ENCODE measurements around the gene CNTD1. TPM values are rescaled to one million over a fixed set of nuclear protein-coding genes. Genes with fewer than 3 reads are reported as not detected.
"Not testable (repeated sequence)": the region's sequence is repeated elsewhere in the genome, so short reads cannot be mapped to it uniquely, and the experiment has no call there.

Gene CNTD1
- total RNA-seq, 1 donor from 2014 or later = 0.46 TPM

DNA sequence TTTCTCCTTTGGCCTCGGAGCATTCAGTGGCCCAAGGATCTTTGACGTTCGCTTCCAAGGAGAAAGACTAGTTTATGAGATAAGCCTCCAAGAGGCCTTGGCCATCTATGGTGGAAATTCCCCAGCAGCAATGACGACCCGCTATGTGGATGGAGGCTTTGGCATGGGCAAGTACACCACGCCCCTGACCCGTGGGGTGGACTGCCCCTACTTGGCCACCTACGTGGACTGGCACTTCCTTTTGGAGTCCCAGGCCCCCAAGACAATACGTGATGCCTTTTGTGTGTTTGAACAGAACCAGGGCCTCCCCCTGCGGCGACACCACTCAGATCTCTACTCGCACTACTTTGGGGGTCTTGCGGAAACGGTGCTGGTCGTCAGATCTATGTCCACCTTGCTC lies 53.7 kb downstream of the CNTD1 start:
- no peaks in the 10 kb centered on the region for H3K36me3 Mint-ChIP-seq
- no peaks in the 10 kb centered on the region for H3K4me1 Mint-ChIP-seq (ENCODE audit: unreplicated experiment)
- no peaks in the 10 kb centered on the region for H3K27me3 Mint-ChIP-seq
- H3K9me3 Mint-ChIP-seq = no peaks in the 10 kb centered on the region
- H3K4me3 Mint-ChIP-seq = no peak overlapping the region
- TF ChIP-seq, protein P1, sequence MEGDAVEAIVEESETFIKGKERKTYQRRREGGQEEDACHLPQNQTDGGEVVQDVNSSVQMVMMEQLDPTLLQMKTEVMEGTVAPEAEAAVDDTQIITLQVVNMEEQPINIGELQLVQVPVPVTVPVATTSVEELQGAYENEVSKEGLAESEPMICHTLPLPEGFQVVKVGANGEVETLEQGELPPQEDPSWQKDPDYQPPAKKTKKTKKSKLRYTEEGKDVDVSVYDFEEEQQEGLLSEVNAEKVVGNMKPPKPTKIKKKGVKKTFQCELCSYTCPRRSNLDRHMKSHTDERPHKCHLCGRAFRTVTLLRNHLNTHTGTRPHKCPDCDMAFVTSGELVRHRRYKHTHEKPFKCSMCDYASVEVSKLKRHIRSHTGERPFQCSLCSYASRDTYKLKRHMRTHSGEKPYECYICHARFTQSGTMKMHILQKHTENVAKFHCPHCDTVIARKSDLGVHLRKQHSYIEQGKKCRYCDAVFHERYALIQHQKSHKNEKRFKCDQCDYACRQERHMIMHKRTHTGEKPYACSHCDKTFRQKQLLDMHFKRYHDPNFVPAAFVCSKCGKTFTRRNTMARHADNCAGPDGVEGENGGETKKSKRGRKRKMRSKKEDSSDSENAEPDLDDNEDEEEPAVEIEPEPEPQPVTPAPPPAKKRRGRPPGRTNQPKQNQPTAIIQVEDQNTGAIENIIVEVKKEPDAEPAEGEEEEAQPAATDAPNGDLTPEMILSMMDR (conservative IDR thresholded peaks at IDR 0.05) = no peak
- no peak overlapping the region for H3K27ac Mint-ChIP-seq
- no peak for DNase-seq (ENCODE audit: extremely low spot score, unreplicated experiment)

DNA sequence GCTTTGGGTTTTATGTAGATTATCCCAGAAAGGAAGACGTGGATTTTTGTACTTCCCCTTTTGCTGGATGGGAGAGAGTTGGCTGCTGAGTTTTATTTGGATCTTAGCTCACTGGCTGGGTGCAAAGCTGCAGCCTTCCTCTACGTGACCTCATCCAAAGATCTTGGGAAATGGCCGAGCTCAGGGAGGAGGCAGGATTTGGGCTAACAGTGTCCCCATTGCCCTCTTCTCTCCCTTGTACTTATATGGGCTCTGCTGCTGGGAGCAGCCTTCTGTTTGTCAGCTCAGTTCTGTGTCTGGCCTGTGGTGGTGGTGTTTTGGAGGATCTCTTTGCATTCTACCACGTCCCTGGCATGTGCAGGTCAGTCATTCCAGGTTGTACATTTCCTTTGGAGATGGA lies 54.3 kb downstream of the CNTD1 start:
- no peak for DNase-seq (ENCODE audit: extremely low spot score, unreplicated experiment)
- Mint-ChIP-seq H3K4me1 (ENCODE audit: unreplicated experiment) (no peaks in the 10 kb centered on the region), H3K36me3 (no peaks in the 10 kb centered on the region), H3K4me3 (no peak overlapping the region), H3K9me3 (no peaks in the 10 kb centered on the region), H3K27me3 (no peaks in the 10 kb centered on the region), H3K27ac (no peak overlapping the region)
- TF ChIP-seq, protein P1 (conservative IDR thresholded peaks at IDR 0.05) = no peak

DNA sequence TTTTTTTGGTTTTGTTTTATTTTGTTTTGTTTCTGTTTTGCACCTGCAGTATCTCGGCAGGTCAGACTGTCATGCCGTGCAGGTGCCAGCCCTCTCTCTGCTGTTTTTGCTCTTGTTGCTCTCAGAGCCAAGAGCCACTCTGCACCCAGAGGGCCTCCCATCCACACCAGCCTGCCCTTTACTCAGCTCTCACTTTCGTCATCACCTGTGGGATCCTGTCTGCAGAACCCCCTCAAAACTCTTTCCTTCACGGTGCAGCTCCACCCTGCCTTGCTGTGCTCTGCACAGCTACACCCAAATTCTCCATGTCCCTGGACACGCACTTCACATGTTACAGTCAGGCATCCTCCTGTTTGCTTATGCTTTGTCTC lies 54.9 kb downstream of the CNTD1 start:
- no peaks in the 10 kb centered on the region for H3K9me3 Mint-ChIP-seq
- no peaks in the 10 kb centered on the region for H3K4me1 Mint-ChIP-seq (ENCODE audit: unreplicated experiment)
- no peak overlapping the region for H3K27ac Mint-ChIP-seq
- DNase-seq (ENCODE audit: extremely low spot score, unreplicated experiment) = no peak
- no peak overlapping the region for H3K4me3 Mint-ChIP-seq
- H3K27me3 Mint-ChIP-seq = no peaks in the 10 kb centered on the region
- H3K36me3 Mint-ChIP-seq = no peaks in the 10 kb centered on the region
- TF ChIP-seq, protein P1 (conservative IDR thresholded peaks at IDR 0.05) = no peak

DNA sequence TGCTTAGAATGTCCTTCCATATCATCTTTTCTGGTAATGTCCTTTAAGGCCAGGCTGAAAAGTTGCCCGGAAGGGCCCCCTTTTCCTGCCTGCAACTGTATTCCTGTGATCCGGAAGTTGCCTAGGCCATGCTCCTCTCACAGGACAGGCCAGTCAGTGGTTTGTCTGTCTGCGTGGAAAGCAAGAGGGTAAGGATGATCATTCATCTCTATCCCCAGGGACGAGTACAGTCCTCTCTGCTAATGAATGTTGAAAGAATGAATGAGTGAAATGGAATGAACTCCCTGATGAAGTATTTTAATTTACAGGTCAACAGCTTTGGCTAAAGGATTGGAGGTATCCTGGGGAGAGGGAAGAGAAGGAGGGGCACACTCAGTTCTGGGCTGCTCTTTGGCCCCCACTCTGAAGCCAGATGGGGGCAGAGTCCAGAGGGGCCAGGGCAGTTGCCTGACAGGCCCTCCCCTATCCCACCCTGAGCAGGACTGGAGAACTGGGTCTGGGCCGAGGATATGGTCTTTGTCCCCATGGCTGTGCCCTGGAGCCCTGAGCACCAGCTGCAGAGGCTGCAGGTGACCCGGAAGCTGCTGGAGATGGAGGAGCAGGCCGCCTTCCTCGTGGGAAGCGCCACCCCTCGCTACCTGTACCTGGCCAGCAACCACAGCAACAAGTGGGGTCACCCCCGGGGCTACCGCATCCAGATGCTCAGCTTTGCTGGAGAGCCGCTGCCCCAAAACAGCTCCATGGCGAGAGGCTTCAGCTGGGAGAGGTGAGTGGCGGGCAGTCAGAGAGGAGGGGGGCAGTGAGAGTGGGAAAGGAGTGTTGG lies 55.5 kb downstream of the CNTD1 start:
- no peak overlapping the region for H3K27ac Mint-ChIP-seq
- H3K36me3 Mint-ChIP-seq = no peaks in the 10 kb centered on the region
- no peaks in the 10 kb centered on the region for H3K4me1 Mint-ChIP-seq (ENCODE audit: unreplicated experiment)
- DNase-seq (ENCODE audit: extremely low spot score, unreplicated experiment) = no peak
- TF ChIP-seq, protein P1 (conservative IDR thresholded peaks at IDR 0.05) = no peak
- H3K4me3 Mint-ChIP-seq = no peak overlapping the region
- no peaks in the 10 kb centered on the region for H3K27me3 Mint-ChIP-seq
- H3K9me3 Mint-ChIP-seq = no peaks in the 10 kb centered on the region

DNA sequence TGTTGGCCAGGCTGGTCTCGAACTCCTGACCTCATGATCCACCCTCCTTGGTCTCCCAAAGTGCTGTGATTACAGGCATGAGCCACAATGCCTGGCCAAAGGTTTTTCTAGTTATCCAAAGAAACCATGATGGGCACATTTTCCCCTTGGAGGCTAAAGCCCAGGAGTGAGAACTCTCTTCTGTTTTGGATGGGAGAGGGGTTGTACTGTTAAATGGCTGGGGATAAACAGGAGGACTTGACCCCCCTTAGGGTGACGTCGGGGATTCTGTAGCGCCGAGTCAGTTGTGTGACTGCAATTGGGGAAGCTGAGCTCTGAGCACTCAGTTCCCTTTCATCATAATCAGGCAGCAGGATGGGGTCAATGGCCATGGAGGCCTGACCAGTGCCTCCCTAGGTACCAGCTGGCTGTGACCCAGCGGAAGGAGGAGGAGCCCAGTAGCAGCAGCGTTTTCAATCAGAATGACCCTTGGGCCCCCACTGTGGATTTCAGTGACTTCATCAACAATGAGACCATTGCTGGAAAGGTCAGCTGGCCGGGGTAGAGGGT lies 56.5 kb downstream of the CNTD1 start:
- no peaks in the 10 kb centered on the region for H3K36me3 Mint-ChIP-seq
- H3K4me1 Mint-ChIP-seq (ENCODE audit: unreplicated experiment) = no peaks in the 10 kb centered on the region
- TF ChIP-seq, protein P1 (conservative IDR thresholded peaks at IDR 0.05) = no peak
- no peak overlapping the region for H3K27ac Mint-ChIP-seq
- H3K4me3 Mint-ChIP-seq = no peak overlapping the region
- no peaks in the 10 kb centered on the region for H3K9me3 Mint-ChIP-seq
- no peaks in the 10 kb centered on the region for H3K27me3 Mint-ChIP-seq
- no peak for DNase-seq (ENCODE audit: extremely low spot score, unreplicated experiment)

DNA sequence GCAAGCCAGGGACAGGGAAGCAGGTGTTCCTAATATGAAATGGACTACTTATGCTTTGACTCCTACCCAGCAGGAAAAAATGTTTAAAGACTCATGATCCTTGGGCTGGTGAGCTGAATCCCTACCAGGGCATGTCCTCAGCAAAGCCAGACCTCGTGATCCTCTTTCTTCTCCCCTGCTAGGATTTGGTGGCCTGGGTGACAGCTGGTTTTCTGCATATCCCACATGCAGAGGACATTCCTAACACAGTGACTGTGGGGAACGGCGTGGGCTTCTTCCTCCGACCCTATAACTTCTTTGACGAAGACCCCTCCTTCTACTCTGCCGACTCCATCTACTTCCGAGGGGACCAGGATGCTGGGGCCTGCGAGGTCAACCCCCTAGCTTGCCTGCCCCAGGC lies 57.4 kb downstream of the CNTD1 start:
- not testable (repeated sequence) for H3K4me1 Mint-ChIP-seq (ENCODE audit: unreplicated experiment); H3K36me3 Mint-ChIP-seq; H3K27ac Mint-ChIP-seq; H3K4me3 Mint-ChIP-seq; H3K9me3 Mint-ChIP-seq; DNase-seq (ENCODE audit: extremely low spot score, unreplicated experiment); H3K27me3 Mint-ChIP-seq

DNA sequence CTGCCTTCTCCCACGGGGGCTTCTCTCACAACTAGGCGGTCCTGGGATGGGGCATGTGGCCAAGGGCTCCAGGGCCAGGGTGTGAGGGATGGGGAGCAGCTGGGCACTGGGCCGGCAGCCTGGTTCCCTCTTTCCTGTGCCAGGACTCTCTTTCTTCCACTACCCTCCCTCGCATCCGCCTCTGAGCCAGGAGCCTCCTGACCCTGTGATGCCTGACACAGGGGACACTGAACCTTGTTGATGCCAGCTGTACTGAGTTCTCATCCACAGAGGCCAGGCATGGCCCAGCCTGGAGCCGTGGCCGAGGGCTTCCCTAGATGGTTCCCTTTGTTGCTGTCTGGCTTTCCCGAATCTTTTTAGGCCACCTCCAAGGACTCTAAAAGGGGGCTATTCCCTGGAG lies 57.9 kb downstream of the CNTD1 start:
- H3K4me1 Mint-ChIP-seq (ENCODE audit: unreplicated experiment); H3K4me3 Mint-ChIP-seq; H3K36me3 Mint-ChIP-seq; H3K27me3 Mint-ChIP-seq; H3K9me3 Mint-ChIP-seq; DNase-seq (ENCODE audit: extremely low spot score, unreplicated experiment); H3K27ac Mint-ChIP-seq: not testable (repeated sequence)
